ENCODE results near the gene PRLHR.

The PRLHR gene

DNA sequence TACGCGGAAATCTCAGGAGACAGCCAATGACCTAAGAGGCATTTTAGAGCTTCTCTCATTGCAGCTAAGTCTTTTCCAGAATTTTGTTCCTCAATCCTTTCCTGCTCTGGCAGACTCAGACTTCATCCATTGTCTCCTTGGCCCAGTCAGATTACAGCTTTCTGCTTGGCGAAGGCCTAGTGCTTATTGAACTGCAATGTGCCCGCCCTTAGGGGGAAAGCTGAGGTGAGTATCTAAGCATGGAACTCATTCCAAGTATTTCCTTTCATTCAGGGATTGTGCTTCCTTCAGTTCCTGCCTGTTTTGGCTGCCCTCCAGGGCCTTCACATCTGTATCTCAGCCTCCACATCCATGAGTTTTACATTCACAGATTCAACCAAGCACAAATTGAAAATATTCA lies 37.5 kb downstream of the PRLHR start:
- DNase-seq = no peak

DNA sequence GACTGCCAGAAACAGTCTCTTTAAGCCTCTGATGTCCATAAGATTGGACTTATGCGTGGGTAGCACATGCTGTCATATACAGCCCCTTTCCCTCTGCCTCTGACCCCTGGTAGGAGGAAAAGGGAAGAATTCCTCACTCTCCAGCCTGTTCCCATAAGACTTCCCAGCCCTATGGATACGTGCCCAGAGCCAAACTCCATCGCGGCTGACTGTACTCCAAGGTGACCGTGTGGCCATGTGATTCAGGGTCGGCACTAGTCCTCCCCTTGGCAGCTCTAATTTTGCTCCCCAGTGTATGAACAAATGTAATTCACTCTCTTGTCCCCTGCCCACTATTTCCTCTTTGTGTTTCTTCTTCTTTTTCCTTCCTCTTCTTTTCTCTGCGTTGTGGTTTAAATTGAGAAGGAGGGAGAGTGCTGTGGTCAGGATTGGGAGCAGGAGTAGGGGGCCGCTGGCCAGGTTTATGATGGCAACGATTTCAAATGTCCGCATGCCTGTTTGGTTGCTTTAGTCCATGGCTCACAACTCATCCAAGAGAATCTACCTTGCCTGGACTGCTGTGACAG lies 43.8 kb downstream of the PRLHR start:
- DNase-seq = no peak

DNA sequence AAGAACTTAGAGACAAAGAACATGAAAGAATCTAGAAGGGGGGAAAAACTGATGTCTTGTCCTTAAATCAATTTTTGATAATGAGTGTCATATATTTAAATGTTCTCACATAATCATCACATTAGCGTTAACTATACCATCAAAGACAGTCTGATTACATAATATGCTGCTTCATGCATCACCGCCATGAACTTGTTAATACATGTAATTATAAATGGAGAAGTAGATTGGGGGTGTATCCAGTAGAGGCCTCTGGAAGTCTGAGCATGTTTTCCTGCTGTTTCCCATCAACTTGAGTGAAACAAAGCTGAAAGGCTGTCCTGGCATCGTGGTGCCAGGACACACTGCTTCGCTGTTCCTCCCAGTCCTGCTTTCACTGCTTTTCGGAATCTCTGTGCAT lies 48.2 kb downstream of the PRLHR start:
- DNase-seq = no peak

DNA sequence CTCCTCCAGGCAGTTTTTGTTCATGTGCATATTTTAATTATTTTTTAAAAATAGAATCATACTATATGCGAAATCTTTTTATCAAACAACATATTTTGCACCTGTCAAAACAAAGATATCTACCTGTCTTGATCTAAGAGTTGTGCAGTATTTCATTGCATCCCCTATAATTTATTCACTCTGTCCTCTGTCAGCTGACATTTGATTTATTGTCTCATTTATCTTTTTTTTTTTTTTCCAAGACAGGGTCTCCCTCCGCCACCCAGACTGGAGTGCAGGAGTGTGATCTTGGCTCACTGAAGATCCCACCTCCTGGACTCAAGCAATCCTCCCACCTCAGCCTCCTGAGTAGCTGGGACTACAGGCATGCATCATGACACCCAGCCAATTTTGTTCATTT lies 49.0 kb downstream of the PRLHR start:
- no peak for DNase-seq

DNA sequence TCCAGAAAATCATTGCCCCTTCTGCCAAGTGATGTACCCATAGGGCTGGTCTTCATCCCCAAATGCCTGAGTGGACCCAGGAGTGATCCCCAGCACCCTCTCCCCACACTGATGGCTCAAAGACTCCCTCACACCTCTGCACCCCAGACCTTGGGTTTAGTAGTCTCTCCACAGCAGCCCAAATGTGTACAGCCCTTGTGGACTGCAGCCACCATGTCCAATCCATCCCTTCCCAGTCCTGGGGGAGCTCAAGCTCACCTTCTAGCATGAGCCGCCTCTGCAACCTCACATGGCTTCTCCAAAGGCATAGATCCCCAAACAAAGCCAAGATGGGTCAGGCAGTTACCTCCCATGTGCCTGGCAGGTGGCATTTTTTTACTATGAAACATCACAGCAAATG lies 50.1 kb downstream of the PRLHR start:
- no peak for DNase-seq

DNA sequence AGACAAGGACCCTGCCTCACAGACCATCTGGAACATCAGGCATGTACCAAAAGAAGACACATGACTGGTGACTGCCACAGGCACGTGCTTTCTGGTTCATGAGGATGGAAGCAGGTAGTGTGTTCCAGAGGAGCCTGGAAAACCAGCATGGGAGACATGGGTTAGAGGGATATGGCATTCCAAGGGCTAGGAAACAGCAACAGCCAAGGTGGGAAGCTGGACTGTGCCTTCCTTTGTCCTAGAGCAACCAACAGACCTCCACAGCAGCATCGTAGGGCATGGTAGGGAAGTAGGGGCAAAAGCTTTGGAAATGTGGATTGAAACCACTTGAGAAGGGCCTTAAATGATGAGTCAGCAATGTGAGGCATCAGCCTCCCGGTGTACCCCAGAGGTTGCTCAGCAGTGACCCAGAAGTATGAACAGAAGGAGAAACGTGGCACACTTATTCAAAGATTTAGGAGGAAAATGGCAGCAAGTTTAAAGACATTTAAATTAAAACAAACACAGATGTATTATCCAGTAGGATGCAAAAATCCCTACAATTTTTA lies 51.0 kb downstream of the PRLHR start:
- DNase-seq = no peak

DNA sequence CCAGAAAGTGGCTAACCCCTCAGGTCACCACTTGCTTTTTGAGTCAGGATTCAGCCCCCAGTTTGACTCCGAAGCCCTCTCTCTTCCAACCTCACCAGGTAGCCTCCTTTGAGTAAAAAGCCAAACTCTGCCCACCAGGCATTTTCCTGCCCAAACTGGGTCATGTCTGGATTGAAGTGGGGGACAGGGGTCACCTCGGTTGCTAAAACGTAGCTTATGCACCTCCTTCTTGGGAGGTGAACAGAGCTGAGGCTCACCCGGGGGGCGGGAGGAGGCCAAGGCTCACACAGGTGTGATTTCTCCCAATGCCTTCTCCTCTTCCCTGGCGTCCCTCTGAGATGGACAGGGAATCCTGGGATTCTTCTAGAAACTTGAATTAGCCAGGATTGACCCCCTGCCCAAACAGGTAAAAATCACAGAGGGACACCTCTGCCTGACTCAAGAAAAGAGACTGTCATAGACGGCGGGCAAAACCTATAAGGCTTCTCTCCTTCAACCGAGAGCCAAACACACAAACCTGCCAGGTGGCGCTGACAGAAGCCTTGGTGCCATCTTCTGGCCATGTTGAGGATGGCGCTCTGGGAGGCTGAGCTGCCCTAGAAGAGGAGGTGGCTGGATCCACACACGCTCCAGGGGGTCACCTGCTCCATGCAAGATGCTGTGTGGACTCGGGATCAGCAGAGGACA lies 51.6 kb downstream of the PRLHR start:
- no peak for DNase-seq

DNA sequence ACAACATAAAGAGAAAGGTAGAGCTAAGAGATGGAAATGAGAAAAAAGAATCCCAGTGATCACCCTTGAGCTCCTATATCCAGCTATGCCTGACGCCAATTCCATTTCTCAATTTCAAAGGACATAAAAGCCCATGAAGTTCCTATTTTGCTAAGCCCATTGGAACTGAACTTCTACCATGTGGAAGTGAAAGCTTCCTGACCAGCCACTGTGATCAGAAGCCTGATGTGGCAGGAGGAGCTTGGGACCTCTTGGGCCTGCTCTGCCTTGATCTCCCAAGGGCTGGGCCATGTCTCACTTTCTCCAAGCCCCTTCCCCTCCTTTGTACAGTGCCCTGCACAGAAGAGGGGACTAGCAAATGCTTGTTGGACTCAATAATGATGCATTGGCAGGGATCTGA lies 52.7 kb downstream of the PRLHR start:
- no peak for DNase-seq

DNA sequence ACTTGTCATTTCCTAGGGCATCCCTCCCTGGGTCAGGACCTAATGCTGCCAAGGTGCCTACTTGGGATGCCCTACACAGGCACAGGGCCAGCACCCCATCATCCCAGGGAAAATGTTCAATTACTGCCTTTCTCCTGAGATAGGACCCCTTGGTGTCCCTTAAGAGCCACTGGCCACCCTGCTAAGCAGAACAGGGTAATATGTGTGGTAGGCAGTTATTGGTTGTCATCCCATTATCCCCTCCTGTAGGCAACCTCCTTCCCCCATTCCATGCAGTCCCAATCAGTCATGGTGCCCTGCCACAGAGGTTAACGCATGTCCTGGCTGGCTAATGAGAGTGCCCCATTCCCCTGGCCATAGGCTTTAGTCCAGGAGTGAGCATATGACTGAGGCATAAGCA lies 53.2 kb downstream of the PRLHR start:
- no peak for DNase-seq

DNA sequence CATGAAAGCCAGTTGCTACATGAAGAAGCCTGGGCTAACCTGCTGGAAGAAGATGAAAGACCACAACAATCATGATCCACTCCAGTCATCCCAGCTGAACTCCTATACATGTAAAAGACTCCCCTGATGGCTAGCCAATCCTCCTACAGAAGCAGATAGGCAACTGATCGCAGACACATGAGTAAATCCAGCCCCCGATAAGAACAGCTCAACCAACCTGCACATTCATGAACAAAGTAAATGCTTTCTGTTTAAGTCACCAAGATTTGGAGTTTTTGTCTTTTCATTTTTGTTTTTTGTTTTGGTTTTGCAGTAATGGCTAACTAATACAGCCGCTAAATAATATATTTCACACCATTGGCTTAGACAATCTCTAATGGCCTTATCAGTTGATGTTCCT lies 53.7 kb downstream of the PRLHR start:
- no peak for DNase-seq
